Uterus (tissue), 4 donors: ENCODE results near the gene KCNMA1. TPM values are rescaled to one million over a fixed set of nuclear protein-coding genes. Genes with fewer than 3 reads are reported as not detected.

Source experiments
- DNase-seq, 2 donors: peaks; one replicate each; pipeline ENCODE4 v3.0.0-alpha.2; 2019 to 2020
- H3K27ac ChIP-seq, 2 donors: fragments of 200-600 bp; sonication (generic); 1 replicate in 1 of 2; 2 replicates in 1 of 2; pipeline ENCODE4 v1.5.1; 2016 to 2018
- H3K27me3 ChIP-seq, 2 donors: fragments of 200-600 bp; sonication (generic); one replicate each; pipeline ENCODE4 v1.5.1; 2018 to 2019; ENCODE audit warnings: control low read depth in 1 of 2
- H3K36me3 ChIP-seq, 2 donors: fragments of 200-600 bp; sonication (generic); one replicate each; pipeline ENCODE4 v1.5.1; 2019; ENCODE audit warnings: control low read depth in 1 of 2
- H3K4me1 ChIP-seq, 2 donors: fragments of 200-600 bp; sonication (generic); one replicate each; pipeline ENCODE4 v1.5.1; 2018 to 2019; ENCODE audit warnings: control low read depth in 1 of 2
- H3K4me3 ChIP-seq, 2 donors: fragments of 200-600 bp; sonication (generic); 1 replicate in 1 of 2; 2 replicates in 1 of 2; pipeline ENCODE4 v1.5.1; 2018 to 2019; ENCODE audit warnings: mild to moderate bottlenecking in 1 of 2
- H3K9me3 ChIP-seq, 2 donors: fragments of 200-600 bp; sonication (generic); one replicate each; pipeline ENCODE4 v1.5.1; 2019; ENCODE audit warnings: control low read depth in 1 of 2
- CTCF ChIP-seq, 4 experiments: fragments of 200-600 bp in 2 of 4; fragments of 450-650 bp in 2 of 4; sonication (generic) in 2 of 4; IDR thresholded peaks; one replicate each; pipeline ENCODE4 v1.5.1; 2016 to 2019; ENCODE audit warnings: antibody characterized with exemption in 4 of 4, mild to moderate bottlenecking in 2 of 4, moderate library complexity in 1 of 4
- POLR2A ChIP-seq, 2 donors: fragments of 450-650 bp; IDR thresholded peaks; one replicate each; pipeline ENCODE4 v1.6.1; 2016; ENCODE audit warnings: antibody characterized with exemption in 2 of 2, mild to moderate bottlenecking in 1 of 2, moderate library complexity in 1 of 2
- intact Hi-C: fragments of 100-400 bp; cut with DNase I; formaldehyde crosslinking; loops from one replicate; pipeline ENCODE4 v1.15.1; 2023; ENCODE audit warnings: low total_unique reads
- total RNA-seq, 4 donors: library from RNA; depleted of rRNA in 3 of 4; stranded (reverse); fragments of >200 nt in 3 of 4; gene quantifications; one replicate each; pipeline versions ENCODE4 v1.1.0 to v1.2.4, GENCODE V29; 2014 to 2023
- donor health status: DM: yes; HTN: yes; CAD: no.

Gene KCNMA1
- total RNA-seq, 4 donors from 2014 or later = 86.2 to 236 (median 164) TPM

DNA sequence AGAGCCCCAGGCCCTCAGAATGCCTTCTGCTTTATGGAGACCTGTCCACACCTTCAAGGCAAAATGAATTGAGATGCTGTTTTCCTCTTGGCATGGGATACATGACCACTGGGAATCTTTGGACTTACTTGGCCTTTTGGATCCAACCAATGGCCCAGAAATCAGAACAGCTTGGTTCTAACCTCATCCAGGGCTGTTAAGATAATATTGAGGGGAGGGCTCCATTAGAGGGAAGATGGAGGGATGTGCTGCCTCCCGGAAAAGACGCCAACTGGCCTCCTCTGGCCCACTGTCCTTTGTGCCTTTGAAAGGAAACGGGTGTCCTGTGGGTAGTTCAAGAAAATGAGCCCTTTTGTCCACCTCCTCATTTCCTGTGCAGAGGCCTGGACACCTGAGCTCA is 530.9 kb downstream of the KCNMA1 start:
- H3K27ac ChIP-seq = peak overlapping the region; percentile 45 to 59
- TF ChIP-seq POLR2A (IDR thresholded peaks at IDR 0.05) (no peak), CTCF (IDR thresholded peaks at IDR 0.05) (no peak)
- no peak overlapping the region for H3K4me3 ChIP-seq
- H3K9me3 ChIP-seq = no peaks in the 10 kb centered on the region
- intact Hi-C loops = no loop called here
- DNase-seq = no peak
- peaks cover 0 to 3% of the 10 kb centered on the region in 2 donors for H3K4me1 ChIP-seq
- no peaks in the 10 kb centered on the region for H3K27me3 ChIP-seq
- H3K36me3 ChIP-seq = no peaks in the 10 kb centered on the region

GRCh38 chr10:77105761-77106221 is 531.8 kb downstream of the KCNMA1 start:
- no peak for TF ChIP-seq CTCF (IDR thresholded peaks at IDR 0.05)
- TF ChIP-seq POLR2A (IDR thresholded peaks at IDR 0.05) = no peak
- intact Hi-C loops = no loop called here

GRCh38 chr10:77104459-77104980 is 533.1 kb downstream of the KCNMA1 start:
- intact Hi-C loops = no loop called here
- no peak for TF ChIP-seq POLR2A (IDR thresholded peaks at IDR 0.05)
- no peak for TF ChIP-seq CTCF (IDR thresholded peaks at IDR 0.05)
- H3K27ac ChIP-seq = peak overlapping the region; percentile 45 to 59

More at GRCh38 chr10:77105761-77106221, 531.8 kb downstream of the KCNMA1 start:
- peak overlapping the region; percentile 45 to 59 for H3K27ac ChIP-seq
- no peaks in the 10 kb centered on the region for H3K36me3 ChIP-seq
- H3K4me1 ChIP-seq = peaks cover 0 to 3% of the 10 kb centered on the region in 2 donors
- no peaks in the 10 kb centered on the region for H3K9me3 ChIP-seq
- DNase-seq = no peak
- no peak overlapping the region for H3K4me3 ChIP-seq
- H3K27me3 ChIP-seq = no peaks in the 10 kb centered on the region

GRCh38 chr10:77103213-77103612 is 534.4 kb downstream of the KCNMA1 start:
- no peak overlapping the region for H3K4me3 ChIP-seq
- TF ChIP-seq CTCF (IDR thresholded peaks at IDR 0.05) (no peak), POLR2A (IDR thresholded peaks at IDR 0.05) (no peak)
- H3K36me3 ChIP-seq = no peaks in the 10 kb centered on the region
- peak overlapping the region in 1 of 2 donors; percentile 59 for H3K27ac ChIP-seq
- H3K9me3 ChIP-seq = no peaks in the 10 kb centered on the region
- no peaks in the 10 kb centered on the region for H3K27me3 ChIP-seq
- intact Hi-C loops = no loop called here
- H3K4me1 ChIP-seq = peaks cover 0 to 3% of the 10 kb centered on the region in 2 donors
- DNase-seq = no peak

More at GRCh38 chr10:77104459-77104980, 533.1 kb downstream of the KCNMA1 start:
- peaks cover 0 to 3% of the 10 kb centered on the region in 2 donors for H3K4me1 ChIP-seq
- H3K27me3 ChIP-seq = no peaks in the 10 kb centered on the region
- no peaks in the 10 kb centered on the region for H3K9me3 ChIP-seq
- no peak overlapping the region for H3K4me3 ChIP-seq
- peak; percentile 83 to 86 for DNase-seq
- H3K36me3 ChIP-seq = no peaks in the 10 kb centered on the region

- no peak for DNase-seq
- H3K27ac ChIP-seq = no peak overlapping the region
- TF ChIP-seq POLR2A (IDR thresholded peaks at IDR 0.05) = no peak
- TF ChIP-seq CTCF (IDR thresholded peaks at IDR 0.05) = no peak
- H3K9me3 ChIP-seq = no peaks in the 10 kb centered on the region
- H3K4me1 ChIP-seq = no peaks in the 10 kb centered on the region
- intact Hi-C loops = no loop called here
- no peaks in the 10 kb centered on the region for H3K27me3 ChIP-seq
- H3K4me3 ChIP-seq = no peak overlapping the region
- no peaks in the 10 kb centered on the region for H3K36me3 ChIP-seq
Observed at GRCh38 chr10:77101341-77101740, 536.3 kb downstream of the KCNMA1 start.
